IMR-90 (cell line): Measurements from ENCODE around the gene VIPR2. TPM values are rescaled to one million over a fixed set of nuclear protein-coding genes. Genes with fewer than 3 reads are reported as not detected.

Experiments used
- ATAC-seq: fragments of 200-7000 bp; cut with Tn5 transposase; 2 replicates; pipeline ENCODE4 v1.9.1; 2020; ENCODE audit warnings: low read depth, mild to moderate bottlenecking, moderate library complexity
- BruUV-seq: library from RNA; stranded (reverse); fragments of 400-500 nt; replicated peaks from 2 replicates; lab custom pipeline; 2021; lab: Mats Ljungman, UMichigan
- CTCF ChIA-PET: fragments of 300-600 bp; formaldehyde crosslinking; extraction: SDS; loops from one replicate; lab custom pipeline; 2021; ENCODE audit warnings: antibody characterized with exemption; lab: Yijun Ruan, JAX
- POLR2A ChIA-PET: fragments of 300-600 bp; sonication (Branson Sonifier 250); formaldehyde crosslinking; loops from one replicate; lab custom pipeline; 2022; ENCODE audit warnings: antibody characterized with exemption; ENCODE audit not compliant: unreplicated experiment; lab: Charles Lee
- DNase-seq: peaks from one replicate; pipeline ENCODE4 v3.0.0; 2013
- H2AFZ ChIP-seq: replicated peaks from 2 replicates; pipeline ENCODE3; 2013; ENCODE audit warnings: low read length, mild to moderate bottlenecking; ENCODE audit not compliant: poor library complexity
- H2AK5ac ChIP-seq: 2 replicates; pipeline ENCODE4 v1.6.1; 2013; ENCODE audit warnings: low read depth, low read length, inconsistent platforms
- H2AK9ac ChIP-seq: replicated peaks from 2 replicates; pipeline ENCODE3; 2013; ENCODE audit warnings: mild to moderate bottlenecking, low read depth, low read length, moderate library complexity; ENCODE audit not compliant: poor library complexity
- H2BK120ac ChIP-seq: 2 replicates; pipeline ENCODE4 v1.6.1; 2013; ENCODE audit warnings: low read depth, low read length, inconsistent platforms
- H2BK15ac ChIP-seq: 3 replicates; pipeline ENCODE4 v1.6.1; 2013; ENCODE audit warnings: low read depth, low read length, inconsistent platforms
- H2BK20ac ChIP-seq: 2 replicates; pipeline ENCODE4 v1.6.1; 2013; ENCODE audit warnings: low read depth, mild to moderate bottlenecking, inconsistent platforms, low read length, moderate library complexity
- H2BK5ac ChIP-seq: 2 replicates; pipeline ENCODE4 v1.6.1; 2013; ENCODE audit warnings: mild to moderate bottlenecking, low read depth, low read length, inconsistent platforms; ENCODE audit not compliant: poor library complexity, severe bottlenecking
- H3K14ac ChIP-seq: replicated peaks from 2 replicates; pipeline ENCODE4 v1.6.1; 2013; ENCODE audit warnings: low read depth, low read length, inconsistent platforms
- H3K18ac ChIP-seq: 2 replicates; pipeline ENCODE4 v1.6.1; 2013; ENCODE audit warnings: low read depth, low read length, control low read depth
- H3K23ac ChIP-seq: 2 replicates; pipeline ENCODE4 v1.6.1; 2013; ENCODE audit warnings: low read depth, low read length, inconsistent platforms
- H3K27ac ChIP-seq: 2 replicates; pipeline ENCODE4 v1.5.1; 2013; ENCODE audit warnings: mild to moderate bottlenecking, control low read depth, low read length; ENCODE audit not compliant: insufficient read depth
- H3K27me3 ChIP-seq: 2 replicates; pipeline ENCODE4 v1.6.1; 2013; ENCODE audit warnings: low read length; ENCODE audit not compliant: control insufficient read depth, insufficient read depth
- H3K36me3 ChIP-seq: 2 replicates; pipeline ENCODE4 v1.6.1; 2013; ENCODE audit warnings: low read length, mixed read lengths; ENCODE audit not compliant: control insufficient read depth, insufficient read depth
- H3K4ac ChIP-seq: 2 replicates; pipeline ENCODE4 v1.6.1; 2013; ENCODE audit warnings: low read depth, low read length, inconsistent platforms
- H3K4me1 ChIP-seq: 2 replicates; pipeline ENCODE4 v1.6.1; 2013; ENCODE audit warnings: low read length, mixed read lengths; ENCODE audit not compliant: control insufficient read depth, insufficient read depth
- H3K4me2 ChIP-seq: 2 replicates; pipeline ENCODE4 v1.6.1; 2013; ENCODE audit warnings: low read depth, mild to moderate bottlenecking, control low read depth, low read length, moderate library complexity
- H3K4me3 ChIP-seq: 2 replicates; pipeline ENCODE4 v1.5.1; 2013; ENCODE audit warnings: low read depth, mild to moderate bottlenecking, control low read depth, low read length, moderate library complexity; ENCODE audit not compliant: insufficient read depth
- H3K56ac ChIP-seq: 2 replicates; pipeline ENCODE4 v1.6.1; 2013; ENCODE audit warnings: low read length, inconsistent platforms; ENCODE audit not compliant: insufficient read depth; ENCODE audit errors: extremely low read depth
- H3K79me1 ChIP-seq, 2 experiments: 2 replicates each; pipeline ENCODE4 v1.6.1; 2013; ENCODE audit warnings: low read length in 2 of 2, inconsistent platforms in 1 of 2, low read depth in 1 of 2
- H3K9ac ChIP-seq: 2 replicates; pipeline ENCODE4 v1.6.1; 2013; ENCODE audit warnings: low read depth, low read length, control low read depth
- H3K9me1 ChIP-seq: 2 replicates; pipeline ENCODE4 v1.6.1; 2013; ENCODE audit warnings: low read length, inconsistent platforms; ENCODE audit not compliant: insufficient read depth
- H3K9me3 ChIP-seq: 2 replicates; pipeline ENCODE4 v1.6.1; 2013; ENCODE audit warnings: low read length; ENCODE audit not compliant: control insufficient read depth, insufficient read depth
- H4K20me1 ChIP-seq: 2 replicates; pipeline ENCODE4 v1.6.1; 2013; ENCODE audit warnings: low read length, inconsistent platforms; ENCODE audit not compliant: insufficient read depth
- H4K5ac ChIP-seq: 2 replicates; pipeline ENCODE4 v1.6.1; 2013; ENCODE audit warnings: mild to moderate bottlenecking, low read depth, low read length, control low read depth
- H4K8ac ChIP-seq, 2 experiments: 2 replicates each; pipeline ENCODE4 v1.6.1; 2013; ENCODE audit warnings: low read depth in 2 of 2, low read length in 2 of 2, control low read depth in 1 of 2, inconsistent platforms in 1 of 2
- H4K91ac ChIP-seq: 2 replicates; pipeline ENCODE4 v1.6.1; 2013; ENCODE audit warnings: low read depth, low read length, inconsistent platforms; ENCODE audit not compliant: insufficient read depth
- BHLHE40 ChIP-seq: fragments of 150-350 bp; IDR thresholded peaks from 2 replicates; pipeline ENCODE4 v1.6.1; 2016; ENCODE audit warnings: mild to moderate bottlenecking, low read depth, low read length
- CEBPB ChIP-seq: IDR thresholded peaks from 2 replicates; pipeline ENCODE4 v1.6.1; 2012; ENCODE audit warnings: low read depth, low read length, improper control_type of control experiment
- CHD1 ChIP-seq: IDR thresholded peaks from 2 replicates; pipeline ENCODE4 v1.6.1; 2012; ENCODE audit warnings: low read depth, low read length, improper control_type of control experiment
- ELK1 ChIP-seq: fragments of 150-350 bp; IDR thresholded peaks from 2 replicates; pipeline ENCODE4 v1.6.1; 2016; ENCODE audit warnings: low read depth, mild to moderate bottlenecking, low read length, moderate library complexity, borderline replicate concordance
- FOS ChIP-seq: fragments of 150-350 bp; IDR thresholded peaks from 2 replicates; pipeline ENCODE4 v1.6.1; 2016; ENCODE audit warnings: low read depth, low read length
- MAFK ChIP-seq: IDR thresholded peaks from 2 replicates; pipeline ENCODE4 v1.6.1; 2012; ENCODE audit warnings: low read depth, low read length, improper control_type of control experiment
- MAZ ChIP-seq: IDR thresholded peaks from 2 replicates; pipeline ENCODE4 v1.6.1; 2012; ENCODE audit warnings: low read depth, mild to moderate bottlenecking, low read length, improper control_type of control experiment, moderate library complexity, borderline replicate concordance
- MXI1 ChIP-seq: IDR thresholded peaks from 2 replicates; pipeline ENCODE4 v1.6.1; 2012; ENCODE audit warnings: low read depth, mild to moderate bottlenecking, low read length, moderate library complexity, borderline replicate concordance
- NFE2L2 ChIP-seq: fragments of 150-350 bp; IDR thresholded peaks from 2 replicates; pipeline ENCODE4 v1.6.1; 2016; ENCODE audit warnings: low read depth, mild to moderate bottlenecking, low read length
- POLR2A ChIP-seq: IDR thresholded peaks from 2 replicates; pipeline ENCODE4 v1.6.1; 2012; ENCODE audit warnings: mild to moderate bottlenecking, low read depth, low read length
- RAD21 ChIP-seq: IDR thresholded peaks from 2 replicates; pipeline ENCODE4 v1.6.1; 2012; ENCODE audit warnings: low read length, improper control_type of control experiment
- RCOR1 ChIP-seq: IDR thresholded peaks from 2 replicates; pipeline ENCODE4 v1.6.1; 2012; ENCODE audit warnings: mild to moderate bottlenecking, low read length, improper control_type of control experiment; ENCODE audit not compliant: insufficient replicate concordance
- RFX5 ChIP-seq: IDR thresholded peaks from 2 replicates; pipeline ENCODE4 v1.8.0; 2012; ENCODE audit warnings: low read depth, mild to moderate bottlenecking, low read length, moderate library complexity
- SMC3 ChIP-seq: fragments of 150-350 bp; IDR thresholded peaks from 2 replicates; pipeline ENCODE4 v1.6.1; 2016; ENCODE audit warnings: low read depth, mild to moderate bottlenecking, antibody characterized with exemption, low read length, moderate library complexity
- WGBS, 2 experiments: methylation state at CpG; one replicate each; pipeline versions ENCODE4 v1.1.5 to v1.1.7; 2013; ENCODE audit warnings: missing lambda C conversion rate in 2 of 2; ENCODE audit not compliant: insufficient read length in 1 of 2; ENCODE audit errors: extremely low coverage in 2 of 2; 5-methylcytosine and 5-hydroxymethylcytosine counted together
- dilution Hi-C: fragments of 300-500 bp; cut with HindIII; formaldehyde crosslinking; loops from one replicate; pipeline ENCODE4 v1.14.3; 2018; ENCODE audit warnings: low sequenced_read_pairs; ENCODE audit not compliant: unreplicated experiment
- in situ Hi-C: fragments of 300-500 bp; cut with MboI; formaldehyde crosslinking; loops from 3 replicates; pipeline ENCODE4 v1.14.3; 2019; ENCODE audit warnings: low sequenced_read_pairs, inconsistent platforms, mixed read lengths
- intact Hi-C: fragments of 100-400 bp; cut with micrococcal nuclease; formaldehyde crosslinking; loops from 2 replicates; pipeline ENCODE4 v1.10.0; 2022
- polyA plus RNA-seq, 3 experiments: library from polyadenylated mRNA; depleted of rRNA; stranded (reverse); fragments of >200 nt; gene quantifications; 2 replicates each; pipeline ENCODE4 v1.2.3, GENCODE V29; 2012; ENCODE audit warnings: low replicate concordance in 1 of 3
- total RNA-seq: library from RNA; depleted of rRNA; stranded (reverse); fragments of >200 nt; gene quantifications from 2 replicates; pipeline ENCODE4 v1.2.3, GENCODE V29; 2012
- TF ChIP-seq, protein P1 (sequence below): fragments of 150-350 bp; IDR thresholded peaks from 2 replicates; pipeline ENCODE4 v1.6.1; 2017; ENCODE audit warnings: mild to moderate bottlenecking, antibody characterized with exemption, low read length, low read depth
- TF ChIP-seq, protein P2 (sequence below): conservative IDR thresholded peaks from 2 replicates; pipeline ENCODE4 v1.5.1; 2012; ENCODE audit warnings: mild to moderate bottlenecking, low read depth, low read length, improper control_type of control experiment

VIPR2 gene
- total and polyA plus RNA-seq, 2 of the 4 experiments (the other 2 are of a cell fraction) = not detected

DNA sequence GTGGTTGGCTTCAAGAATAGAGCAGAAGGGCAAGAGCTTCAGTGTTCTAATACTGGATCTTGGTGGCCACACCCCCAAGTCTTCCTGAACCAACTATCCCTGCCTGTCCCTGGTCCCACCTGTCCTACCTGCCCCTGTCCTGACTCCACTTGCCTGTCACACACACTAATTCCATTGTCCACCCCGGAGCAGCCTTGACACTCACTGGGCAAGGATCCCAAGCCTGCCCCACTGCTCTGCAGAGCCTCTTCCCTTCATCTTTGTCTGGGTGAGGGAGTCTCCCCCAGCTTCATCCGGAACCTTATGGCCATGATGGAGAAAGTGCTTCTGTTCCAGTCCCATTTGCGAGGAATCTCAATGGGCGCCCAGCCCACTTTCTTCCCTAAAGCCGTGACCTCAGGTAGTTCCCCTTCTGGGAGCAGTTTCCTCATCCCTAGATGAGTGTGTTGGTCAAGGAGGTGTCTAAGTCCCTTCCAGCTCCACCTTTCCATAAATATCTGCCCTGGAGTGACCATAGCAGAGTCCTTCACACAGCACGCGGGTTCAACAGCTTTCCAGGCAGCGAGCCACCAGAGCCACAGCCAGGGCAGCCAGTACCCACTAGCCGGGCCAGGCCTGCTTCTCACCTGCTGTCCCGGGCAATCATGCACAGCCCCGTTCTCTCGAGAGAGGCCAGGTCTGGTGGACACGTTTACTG, 61.5 kb downstream of the VIPR2 start:
- H4K20me1 ChIP-seq = no peaks in the 10 kb centered on the region
- no TSS peak for BruUV-seq
- no peak overlapping the region for H2AK5ac ChIP-seq
- H3K9me3 ChIP-seq = peaks cover 37% of the 10 kb centered on the region
- H3K36me3 ChIP-seq = no peaks in the 10 kb centered on the region
- H3K56ac ChIP-seq = no peak overlapping the region
- no peak overlapping the region for H3K4me2 ChIP-seq
- TF ChIP-seq CEBPB = no peak
- no peak for TF ChIP-seq POLR2A
- TF ChIP-seq, protein P1, sequence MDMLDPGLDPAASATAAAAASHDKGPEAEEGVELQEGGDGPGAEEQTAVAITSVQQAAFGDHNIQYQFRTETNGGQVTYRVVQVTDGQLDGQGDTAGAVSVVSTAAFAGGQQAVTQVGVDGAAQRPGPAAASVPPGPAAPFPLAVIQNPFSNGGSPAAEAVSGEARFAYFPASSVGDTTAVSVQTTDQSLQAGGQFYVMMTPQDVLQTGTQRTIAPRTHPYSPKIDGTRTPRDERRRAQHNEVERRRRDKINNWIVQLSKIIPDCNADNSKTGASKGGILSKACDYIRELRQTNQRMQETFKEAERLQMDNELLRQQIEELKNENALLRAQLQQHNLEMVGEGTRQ = no peak
- TF ChIP-seq RAD21 = no peak
- TF ChIP-seq MXI1 = no peak
- no peak for TF ChIP-seq FOS
- no peak for TF ChIP-seq ELK1
- TF ChIP-seq RFX5 = no peak
- no peak for TF ChIP-seq CHD1
- no peak for TF ChIP-seq SMC3
- TF ChIP-seq, protein P2, sequence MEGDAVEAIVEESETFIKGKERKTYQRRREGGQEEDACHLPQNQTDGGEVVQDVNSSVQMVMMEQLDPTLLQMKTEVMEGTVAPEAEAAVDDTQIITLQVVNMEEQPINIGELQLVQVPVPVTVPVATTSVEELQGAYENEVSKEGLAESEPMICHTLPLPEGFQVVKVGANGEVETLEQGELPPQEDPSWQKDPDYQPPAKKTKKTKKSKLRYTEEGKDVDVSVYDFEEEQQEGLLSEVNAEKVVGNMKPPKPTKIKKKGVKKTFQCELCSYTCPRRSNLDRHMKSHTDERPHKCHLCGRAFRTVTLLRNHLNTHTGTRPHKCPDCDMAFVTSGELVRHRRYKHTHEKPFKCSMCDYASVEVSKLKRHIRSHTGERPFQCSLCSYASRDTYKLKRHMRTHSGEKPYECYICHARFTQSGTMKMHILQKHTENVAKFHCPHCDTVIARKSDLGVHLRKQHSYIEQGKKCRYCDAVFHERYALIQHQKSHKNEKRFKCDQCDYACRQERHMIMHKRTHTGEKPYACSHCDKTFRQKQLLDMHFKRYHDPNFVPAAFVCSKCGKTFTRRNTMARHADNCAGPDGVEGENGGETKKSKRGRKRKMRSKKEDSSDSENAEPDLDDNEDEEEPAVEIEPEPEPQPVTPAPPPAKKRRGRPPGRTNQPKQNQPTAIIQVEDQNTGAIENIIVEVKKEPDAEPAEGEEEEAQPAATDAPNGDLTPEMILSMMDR = no peak
- TF ChIP-seq RCOR1 = no peak
- TF ChIP-seq NFE2L2 = no peak
- no peak for TF ChIP-seq BHLHE40
- TF ChIP-seq MAZ = no peak
- TF ChIP-seq MAFK = no peak
- H3K9me1 ChIP-seq = no peaks in the 10 kb centered on the region
- no peak overlapping the region for H3K18ac ChIP-seq
- no peak overlapping the region for H2AK9ac ChIP-seq
- no peak overlapping the region for H2BK5ac ChIP-seq
- no peak overlapping the region for H2BK15ac ChIP-seq
- WGBS, 2 experiments = no CpG with 5 or more reads among the region's 13 CpGs
- ChIA-PET CTCF (no interaction called here), POLR2A (no interaction called here)
- no peak overlapping the region for H3K9ac ChIP-seq
- no peak overlapping the region for H3K4me3 ChIP-seq
- H3K23ac ChIP-seq = no peak overlapping the region
- DNase-seq = no peak
- no peak overlapping the region for H2BK120ac ChIP-seq
- in situ Hi-C loops = no loop called here
- H3K27me3 ChIP-seq = no peaks in the 10 kb centered on the region
- no peaks in the 10 kb centered on the region for H3K4me1 ChIP-seq
- no peaks in the 10 kb centered on the region for H3K79me1 ChIP-seq
- dilution Hi-C loops = no loop called here
- H2AFZ ChIP-seq = no peak overlapping the region
- no peak overlapping the region for H2BK20ac ChIP-seq
- intact Hi-C loops = no loop called here
- no peak overlapping the region for H3K27ac ChIP-seq
- H3K4ac ChIP-seq = no peak overlapping the region
- H4K91ac ChIP-seq = no peak overlapping the region
- no peak overlapping the region for H4K8ac ChIP-seq
- no peak overlapping the region for H4K5ac ChIP-seq
- ATAC-seq = no peak
- H3K14ac ChIP-seq = no peak overlapping the region
